ENCODE results near the gene C20orf173.

Gene C20orf173

GRCh38 chr20:35508493-35509218 is 20.8 kb downstream of the C20orf173 start:
- H3K4me3 ChIP-seq (ENCODE audit: low read length) = no peak overlapping the region
- no peak for TF ChIP-seq CTCF (conservative IDR thresholded peaks at IDR 0.05; ENCODE audit: low read length)
- DNase-seq (ENCODE audit: low read depth) = no peak

DNA sequence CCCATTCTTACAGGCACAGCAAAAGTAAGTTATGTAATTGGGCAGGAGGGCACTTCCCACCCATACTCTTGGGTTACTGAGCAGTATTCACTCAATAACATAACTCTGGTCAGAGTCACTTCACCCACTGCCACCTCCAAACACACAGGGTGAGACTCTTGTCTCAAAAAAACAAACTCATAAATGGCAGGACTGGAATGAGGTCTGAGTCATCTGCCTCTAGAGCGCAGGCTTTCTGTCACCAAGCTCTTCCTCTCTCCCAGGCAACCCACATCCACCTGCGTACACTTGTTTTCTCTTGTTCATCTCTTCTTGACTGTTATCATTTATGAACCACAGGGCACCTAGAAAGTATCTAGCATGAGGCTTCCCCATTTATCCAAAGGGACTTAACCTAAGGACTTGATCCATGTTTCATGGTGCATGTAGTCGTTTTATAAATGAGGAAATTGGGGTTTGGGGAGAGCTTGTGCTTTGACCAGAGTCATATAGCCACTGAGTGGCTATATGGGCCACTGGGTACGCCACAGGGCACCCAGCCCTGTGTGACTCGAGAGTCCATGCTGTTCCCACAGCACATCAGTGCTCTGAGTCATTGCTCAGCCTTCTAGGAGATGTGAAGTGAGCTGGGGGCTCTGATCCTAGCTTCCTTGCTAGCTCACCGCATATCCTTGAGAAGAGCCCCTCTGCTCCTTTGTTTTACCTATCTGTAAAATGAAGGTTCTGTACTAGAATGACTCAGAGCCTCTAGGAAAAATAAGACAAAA is 22.4 kb downstream of the C20orf173 start:
- no peak for TF ChIP-seq CTCF (conservative IDR thresholded peaks at IDR 0.05; ENCODE audit: low read length)
- no peak overlapping the region for H3K4me3 ChIP-seq (ENCODE audit: low read length)
- DNase-seq (ENCODE audit: low read depth) = no peak

GRCh38 chr20:35506179-35506578 is 23.3 kb downstream of the C20orf173 start:
- no peak for TF ChIP-seq CTCF (conservative IDR thresholded peaks at IDR 0.05; ENCODE audit: low read length)
- no peak for DNase-seq (ENCODE audit: low read depth)
- H3K4me3 ChIP-seq (ENCODE audit: low read length) = no peak overlapping the region

DNA sequence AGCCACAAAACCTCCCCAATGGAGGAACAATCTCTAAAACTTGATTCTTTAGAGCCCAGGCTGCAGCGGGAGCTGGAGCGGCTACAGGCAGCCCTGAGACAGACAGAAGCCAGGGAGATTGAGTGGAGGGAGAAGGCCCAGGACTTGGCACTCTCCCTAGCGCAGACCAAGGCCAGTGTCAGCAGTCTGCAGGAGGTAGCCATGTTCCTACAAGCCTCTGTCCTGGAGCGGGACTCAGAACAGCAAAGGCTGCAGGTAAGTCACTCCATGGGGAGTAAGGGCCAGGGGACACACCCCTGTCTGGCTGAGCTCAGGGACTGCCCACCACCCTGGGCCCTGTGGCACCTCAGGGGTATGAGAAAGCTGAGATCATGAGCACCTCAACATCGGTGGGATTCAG is 24.7 kb downstream of the C20orf173 start:
- H3K4me3 ChIP-seq (ENCODE audit: low read length) = no peak overlapping the region
- no peak for DNase-seq (ENCODE audit: low read depth)
- no peak for TF ChIP-seq CTCF (conservative IDR thresholded peaks at IDR 0.05; ENCODE audit: low read length)

DNA sequence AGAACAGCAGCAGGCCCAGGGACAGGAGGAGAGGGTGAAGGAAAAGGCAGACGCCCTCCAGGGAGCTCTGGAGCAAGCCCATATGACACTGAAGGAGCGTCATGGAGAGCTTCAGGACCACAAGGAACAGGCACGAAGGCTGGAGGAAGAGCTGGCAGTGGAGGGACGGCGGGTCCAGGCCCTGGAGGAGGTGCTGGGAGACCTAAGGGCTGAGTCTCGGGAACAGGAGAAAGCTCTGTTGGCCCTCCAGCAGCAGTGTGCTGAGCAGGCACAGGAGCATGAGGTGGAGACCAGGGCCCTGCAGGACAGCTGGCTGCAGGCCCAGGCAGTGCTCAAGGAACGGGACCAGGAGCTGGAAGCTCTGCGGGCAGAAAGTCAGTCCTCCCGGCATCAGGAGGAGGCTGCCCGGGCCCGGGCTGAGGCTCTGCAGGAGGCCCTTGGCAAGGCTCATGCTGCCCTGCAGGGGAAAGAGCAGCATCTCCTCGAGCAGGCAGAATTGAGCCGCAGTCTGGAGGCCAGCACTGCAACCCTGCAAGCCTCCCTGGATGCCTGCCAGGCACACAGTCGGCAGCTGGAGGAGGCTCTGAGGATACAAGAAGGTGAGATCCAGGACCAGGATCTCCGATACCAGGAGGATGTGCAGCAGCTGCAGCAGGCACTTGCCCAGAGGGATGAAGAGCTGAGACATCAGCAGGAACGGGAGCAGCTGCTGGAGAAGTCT is 25.5 kb downstream of the C20orf173 start:
- no peak for DNase-seq (ENCODE audit: low read depth)
- no peak for TF ChIP-seq CTCF (conservative IDR thresholded peaks at IDR 0.05; ENCODE audit: low read length)
- H3K4me3 ChIP-seq (ENCODE audit: low read length) = no peak overlapping the region

GRCh38 chr20:35503281-35503680 is 26.2 kb downstream of the C20orf173 start:
- no peak for DNase-seq (ENCODE audit: low read depth)
- no peak for TF ChIP-seq CTCF (conservative IDR thresholded peaks at IDR 0.05; ENCODE audit: low read length)
- H3K4me3 ChIP-seq (ENCODE audit: low read length) = no peak overlapping the region
